ENCODE data around the gene MEG3. TPM values are rescaled to one million over a fixed set of nuclear protein-coding genes. Genes with fewer than 3 reads are reported as not detected.
A peak's percentile ranks its signal among the peaks of the same experiment; 100 is the strongest.

The MEG3 gene
- total and polyA plus RNA-seq, 12 donors, result 86.6 to 8,129 (median 728) TPM

- WGBS, 4 donors, result 86 to 90% (median 89%) methylated on average over 6 of the region's 6 CpGs
- intact Hi-C loops (cut with DNase I), result no loop called here
- Histone ChIP-seq H3K9me3 (replicated peaks in 1 of 3) (no peaks in the 10 kb centered on the region), H3K4me1 (replicated peaks in 1 of 2) (peaks cover 15 to 48% of the 10 kb centered on the region in 2 donors), H3K27me3 (no peaks in the 10 kb centered on the region), H3K36me3 (replicated peaks in 1 of 2) (peaks cover 0 to 61% of the 10 kb centered on the region in 2 donors), H3K4me3 (no peak overlapping the region), H3K27ac (peak overlapping the region in 1 of 5 donors; percentile 44)
- TF ChIP-seq POLR2A (IDR thresholded peaks at IDR 0.05), result no peak
- TF ChIP-seq CTCF (IDR thresholded peaks at IDR 0.05), result no peak
- peak in 4 of 7 donors; percentile 6 to 17 (median 14) for DNase-seq
These were observed 68.5 kb downstream of the MEG3 start for GRCh38 chr14:100894416-100894815.

- H3K4me1 ChIP-seq (replicated peaks in 1 of 2), result peaks cover 25 to 58% of the 10 kb centered on the region in 2 donors
- no peak overlapping the region for H3K4me3 ChIP-seq
- WGBS, 4 donors, result 80 to 90% (median 83%) methylated on average over 6 of the region's 6 CpGs
- intact Hi-C loops (cut with DNase I), result no loop called here
- no peaks in the 10 kb centered on the region for H3K27me3 ChIP-seq
- H3K9me3 ChIP-seq (replicated peaks in 1 of 3), result no peaks in the 10 kb centered on the region
- peak overlapping the region in 1 of 5 donors; percentile 53 for H3K27ac ChIP-seq
- TF ChIP-seq CTCF (IDR thresholded peaks at IDR 0.05), result no peak
- TF ChIP-seq POLR2A (IDR thresholded peaks at IDR 0.05), result no peak
- peaks cover 0 to 63% of the 10 kb centered on the region in 2 donors for H3K36me3 ChIP-seq (replicated peaks in 1 of 2)
- peak in 2 of 7 donors; percentile 5 to 8 for DNase-seq
These were observed 69.5 kb downstream of the MEG3 start for GRCh38 chr14:100895411-100895810.

GRCh38 chr14:100896369-100897060 is 70.6 kb downstream of the MEG3 start:
- H3K9me3 ChIP-seq (replicated peaks in 1 of 3), result no peaks in the 10 kb centered on the region
- H3K27me3 ChIP-seq, result no peaks in the 10 kb centered on the region
- TF ChIP-seq POLR2A (IDR thresholded peaks at IDR 0.05), result no peak
- TF ChIP-seq CTCF (IDR thresholded peaks at IDR 0.05), result no peak
- WGBS, 4 donors, result 44 to 59% (median 51%) methylated on average over 12 to 22 of the region's 22 CpGs
- intact Hi-C loops (cut with DNase I), result no loop called here
- H3K4me3 ChIP-seq, result no peak overlapping the region
- peak in 6 of 7 donors; percentile 33 to 66 (median 46) for DNase-seq
- H3K36me3 ChIP-seq (replicated peaks in 1 of 2), result peaks cover 0 to 60% of the 10 kb centered on the region in 2 donors
- H3K4me1 ChIP-seq (replicated peaks in 1 of 2), result peaks cover 29 to 67% of the 10 kb centered on the region in 2 donors
- H3K27ac ChIP-seq, result peak overlapping the region in 4 of 5 donors; percentile 21 to 65 (median 52)

- peaks cover 29 to 67% of the 10 kb centered on the region in 2 donors for H3K4me1 ChIP-seq (replicated peaks in 1 of 2)
- DNase-seq, result peak in 5 of 7 donors; percentile 11 to 61 (median 18)
- H3K9me3 ChIP-seq (replicated peaks in 1 of 3), result no peaks in the 10 kb centered on the region
- H3K36me3 ChIP-seq (replicated peaks in 1 of 2), result peaks cover 0 to 58% of the 10 kb centered on the region in 2 donors
- 53 to 68% (median 58%) methylated on average over 11 of the region's 11 CpGs for WGBS, 4 donors
- intact Hi-C loops (cut with DNase I), result no loop called here
- peak overlapping the region in 3 of 5 donors; percentile 56 to 79 (median 79) for H3K27ac ChIP-seq
- H3K27me3 ChIP-seq, result no peaks in the 10 kb centered on the region
- H3K4me3 ChIP-seq, result no peak overlapping the region
- no peak for TF ChIP-seq POLR2A (IDR thresholded peaks at IDR 0.05)
- no peak for TF ChIP-seq CTCF (IDR thresholded peaks at IDR 0.05)
These were observed 72.5 kb downstream of the MEG3 start for GRCh38 chr14:100898465-100898864.

Measured in adrenal gland (tissue), 12 donors.